Smooth muscle cell of the brain vasculature (primary cell): ENCODE measurements around the gene SCFD2.
A peak's percentile ranks its signal among the peaks of the same experiment; 100 is the strongest.
"Not testable (repeated sequence)": the region's sequence is repeated elsewhere in the genome, so short reads cannot be mapped to it uniquely, and the experiment has no call there.

Experiments used
- DNase-seq: peaks from one replicate; pipeline ENCODE4 v3.0.0-alpha.2; 2012; ENCODE audit warnings: low read depth, low spot score

SCFD2 gene

DNA sequence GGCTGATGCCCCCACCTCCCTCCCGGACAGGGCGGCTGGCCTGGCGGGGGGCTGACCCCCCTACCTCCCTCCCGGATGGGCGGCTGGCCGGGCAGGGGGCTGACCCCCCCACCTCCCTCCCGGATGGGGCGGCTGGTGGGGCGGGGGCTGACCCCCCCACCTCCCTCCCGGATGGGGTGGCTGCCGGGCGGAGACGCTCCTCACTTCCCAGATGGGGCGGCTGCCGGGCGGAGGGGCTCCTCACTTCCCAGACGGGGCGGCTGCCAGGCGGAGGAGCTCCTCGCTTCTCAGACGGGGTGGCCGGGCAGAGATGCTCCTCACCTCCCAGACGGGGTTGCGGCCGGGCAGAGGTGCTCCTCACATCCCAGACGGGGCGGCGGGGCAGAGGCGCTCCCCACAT lies 127.5 kb downstream of the SCFD2 start:
- DNase-seq: not testable (repeated sequence)

DNA sequence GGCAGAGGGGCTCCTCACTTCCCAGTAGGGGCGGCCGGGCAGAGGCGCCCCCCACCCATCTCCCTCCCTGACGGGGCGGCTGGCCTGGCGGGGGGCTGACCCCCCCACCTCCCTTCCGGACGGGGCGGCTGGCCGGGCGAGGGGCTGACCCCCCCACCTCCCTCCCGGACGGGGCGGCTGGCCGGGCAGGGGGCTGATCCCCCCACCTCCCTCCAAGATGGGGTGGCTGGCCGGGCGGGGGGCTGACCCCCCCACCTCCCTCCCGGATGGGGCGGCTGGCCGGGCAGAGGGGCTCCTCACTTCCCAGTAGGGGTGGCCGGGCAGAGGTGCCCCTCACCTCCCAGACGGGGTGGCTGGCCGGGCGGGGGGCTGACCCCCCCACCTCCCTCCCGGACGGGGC lies 128.1 kb downstream of the SCFD2 start:
- not testable (repeated sequence) for DNase-seq

DNA sequence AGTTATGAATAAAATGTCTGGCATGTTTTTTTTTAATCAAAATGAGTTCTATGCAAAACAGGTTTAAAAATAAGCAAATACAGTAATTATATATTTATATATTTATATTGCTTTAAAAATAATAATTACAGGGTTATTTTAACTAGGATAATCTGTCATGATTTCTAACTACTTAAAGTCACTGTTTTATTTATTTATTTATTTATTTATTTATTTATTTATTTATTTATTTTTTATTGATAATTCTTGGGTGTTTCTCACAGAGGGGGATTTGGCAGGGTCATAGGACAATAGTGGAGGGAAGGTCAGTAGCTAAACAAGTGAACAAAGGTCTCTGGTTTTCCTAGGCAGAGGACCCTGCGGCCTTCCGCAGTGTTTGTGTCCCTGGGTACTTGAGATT lies 129.2 kb downstream of the SCFD2 start:
- DNase-seq: not testable (repeated sequence)

DNA sequence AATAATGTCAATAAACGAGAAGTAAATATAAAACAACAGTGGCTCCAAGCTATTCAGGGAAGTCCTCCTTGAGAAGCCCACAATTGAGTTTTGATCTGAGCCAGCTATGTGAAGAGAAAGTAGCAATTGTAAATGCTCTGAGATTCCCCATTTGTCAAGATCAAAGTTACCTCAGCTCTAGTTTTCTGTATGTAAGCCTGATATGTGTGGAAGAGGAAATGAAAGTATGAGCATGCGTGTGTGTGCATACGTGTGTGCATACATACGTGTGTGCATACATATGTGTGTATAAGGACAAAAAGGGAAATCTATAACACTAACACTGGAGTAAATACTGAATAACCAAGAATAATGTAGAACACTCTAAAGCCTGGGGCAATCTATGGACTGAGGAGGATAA lies 130.3 kb downstream of the SCFD2 start:
- no peak for DNase-seq

DNA sequence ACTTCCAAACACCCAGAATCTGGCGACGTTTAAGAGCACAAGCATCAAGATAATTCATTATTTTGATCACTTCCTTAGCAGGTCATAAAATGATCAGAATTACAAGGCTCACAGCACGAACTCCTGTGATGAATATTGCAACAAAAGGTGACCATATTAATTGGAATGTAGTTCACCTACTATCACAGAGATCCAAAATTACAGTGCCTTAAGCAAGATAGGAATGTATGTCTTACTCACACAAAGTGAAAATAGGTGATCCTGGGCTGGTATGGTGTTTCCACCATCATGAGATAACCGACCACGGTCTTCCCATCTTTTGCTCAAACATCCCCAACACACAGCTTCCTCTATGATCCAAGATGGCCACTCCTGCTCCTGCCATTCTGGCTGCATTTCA lies 131.2 kb downstream of the SCFD2 start:
- DNase-seq: no peak

DNA sequence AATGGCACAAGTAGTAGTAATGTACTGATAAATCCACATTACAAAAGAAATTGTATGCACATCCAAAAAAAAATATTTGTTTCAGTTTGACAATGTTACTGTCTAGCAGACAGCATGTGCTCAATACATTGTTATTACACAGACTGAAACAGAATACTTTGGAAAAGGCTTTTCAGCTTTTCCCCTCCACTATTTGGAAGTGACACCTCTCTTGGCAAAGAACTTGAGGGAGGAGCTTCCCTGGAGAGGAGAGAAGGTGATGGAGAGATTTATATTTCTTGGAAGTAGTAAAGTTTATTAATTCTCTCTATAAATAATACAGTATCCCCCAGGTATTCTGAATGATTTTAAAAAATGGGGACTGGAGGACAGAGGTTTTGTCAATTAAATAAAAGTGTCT lies 131.8 kb downstream of the SCFD2 start:
- DNase-seq: no peak

DNA sequence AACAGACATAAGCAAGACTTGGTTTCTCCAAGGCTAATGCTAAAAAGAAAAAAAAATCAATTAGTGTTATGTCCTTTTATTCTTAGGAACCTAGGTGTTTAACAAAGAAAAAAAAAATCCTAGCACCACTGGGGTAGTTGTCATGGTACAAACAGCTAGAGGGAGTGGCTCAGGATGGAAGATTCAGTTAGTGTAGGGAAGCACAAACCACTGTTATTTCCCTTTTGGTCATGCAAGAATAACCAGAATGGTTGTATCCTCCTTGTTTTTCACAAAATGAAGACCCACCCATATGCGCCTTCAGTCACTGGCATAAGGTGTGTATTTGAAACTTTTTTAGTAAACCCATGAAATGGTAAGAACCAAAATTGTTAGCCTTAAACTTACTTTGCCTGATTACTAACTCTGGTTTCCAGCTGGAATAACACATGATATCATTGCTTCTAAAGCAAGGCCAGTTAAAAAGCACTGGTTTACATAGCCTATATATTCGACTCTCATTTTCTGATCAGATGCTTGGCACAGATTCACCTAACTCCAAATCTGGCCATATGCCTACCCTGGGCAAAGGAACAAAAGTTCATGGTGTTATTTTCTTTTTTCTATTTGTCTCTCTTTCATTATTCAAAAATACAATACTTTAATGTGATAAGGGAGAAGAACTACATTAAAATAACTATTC lies 132.6 kb downstream of the SCFD2 start:
- DNase-seq: peak; percentile 15

DNA sequence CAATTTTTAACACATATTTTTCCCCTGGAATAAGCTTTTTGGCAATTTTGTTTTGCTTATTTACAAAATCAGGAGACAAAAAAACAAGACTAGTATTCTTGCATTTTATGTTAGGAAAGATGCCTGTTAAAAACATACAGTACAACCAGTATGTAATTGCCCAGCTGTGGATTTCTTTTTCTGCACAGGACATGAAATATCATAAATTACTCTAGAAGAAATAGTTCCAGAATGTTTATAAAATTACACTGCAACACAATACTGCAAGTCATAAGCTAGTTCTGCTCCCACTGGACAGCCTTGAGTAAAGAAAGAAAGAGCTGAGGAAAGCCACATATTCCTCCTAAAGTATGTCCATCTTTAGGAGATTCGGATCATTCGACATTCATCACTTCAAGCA lies 133.5 kb downstream of the SCFD2 start:
- no peak for DNase-seq

DNA sequence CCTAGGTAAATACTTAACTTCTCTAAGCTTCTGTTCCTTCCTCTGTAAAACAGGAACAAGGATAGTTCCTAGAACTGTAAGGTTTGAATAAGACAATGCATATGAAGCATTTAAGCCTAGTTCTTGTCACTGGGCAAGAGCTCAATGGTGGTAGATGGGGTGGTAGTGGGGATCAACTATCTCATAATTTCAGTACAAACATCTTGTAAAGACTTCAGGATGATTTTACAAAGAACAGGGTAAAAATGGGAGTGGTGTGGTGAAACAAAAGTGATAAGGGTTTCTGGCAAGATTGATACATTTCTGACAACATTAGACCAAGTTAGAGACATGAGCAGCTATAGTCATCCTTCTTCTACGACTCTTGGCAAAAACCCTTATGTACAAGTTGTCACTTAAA lies 137.8 kb downstream of the SCFD2 start:
- no peak for DNase-seq

DNA sequence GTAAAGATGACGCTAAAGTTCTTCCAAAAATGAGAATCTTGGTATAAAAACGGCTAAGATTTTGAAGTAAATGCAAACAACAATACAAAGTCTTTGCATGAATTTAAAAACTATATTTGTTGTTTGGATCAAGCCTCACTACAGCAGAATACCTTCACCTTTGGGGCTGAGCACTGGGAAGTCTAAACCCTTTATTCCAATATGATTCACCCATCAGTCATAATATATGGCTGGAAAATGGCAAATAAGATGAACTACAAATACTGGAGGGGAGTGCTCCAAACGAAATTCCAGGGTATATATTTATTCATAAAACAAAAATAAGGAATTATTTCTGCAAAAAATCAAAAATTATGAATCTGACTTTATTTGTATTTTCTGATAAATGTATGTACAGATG lies 138.4 kb downstream of the SCFD2 start:
- no peak for DNase-seq

DNA sequence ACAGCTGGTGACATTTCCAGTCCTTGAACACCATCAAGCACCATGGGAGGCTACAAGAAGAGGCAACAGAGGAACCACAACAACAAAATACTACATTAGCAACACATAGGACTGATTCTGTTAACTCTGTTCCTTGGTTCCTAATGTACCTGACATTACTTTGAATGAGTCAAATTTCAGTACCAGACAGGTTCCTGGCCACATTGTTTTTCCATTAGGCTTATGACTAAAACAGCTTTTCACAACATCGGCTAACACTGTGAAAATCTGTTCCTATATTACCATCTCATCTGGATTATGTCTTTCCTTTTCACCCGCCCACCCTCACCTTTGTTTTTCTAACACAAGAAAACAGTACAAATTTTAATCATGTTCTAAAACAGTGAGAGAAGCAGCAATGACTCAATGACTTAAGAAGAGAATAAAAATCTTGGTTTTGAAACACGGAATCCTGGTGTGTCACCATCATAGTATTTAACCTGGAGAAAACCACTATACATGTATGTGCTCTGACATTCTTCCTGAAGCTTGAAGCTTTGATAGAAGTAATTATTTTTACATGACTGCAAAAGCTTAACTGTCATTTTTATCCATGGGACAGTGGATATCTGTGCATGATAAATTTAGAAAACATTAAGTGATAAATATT lies 143.9 kb downstream of the SCFD2 start:
- no peak for DNase-seq

DNA sequence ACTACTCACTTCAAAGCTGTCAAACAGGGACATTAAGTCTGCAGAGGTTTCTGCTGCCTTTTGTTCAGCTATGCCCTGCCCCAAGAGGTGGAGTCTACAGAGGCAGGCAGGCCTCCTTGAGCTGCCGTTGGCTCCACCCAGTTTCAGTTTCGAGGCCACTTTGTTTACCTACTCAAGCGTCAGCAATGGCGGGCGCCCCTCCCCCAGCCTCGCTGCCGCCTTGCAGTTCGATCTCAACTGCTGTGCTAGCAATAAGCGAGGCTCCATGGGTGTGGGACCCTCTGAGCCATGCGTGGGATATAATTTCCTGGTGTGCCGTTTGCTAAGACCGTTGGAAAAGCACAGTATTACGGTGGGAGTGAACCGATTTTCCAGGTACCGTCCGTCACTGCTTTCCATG lies 146.7 kb downstream of the SCFD2 start:
- not testable (repeated sequence) for DNase-seq

DNA sequence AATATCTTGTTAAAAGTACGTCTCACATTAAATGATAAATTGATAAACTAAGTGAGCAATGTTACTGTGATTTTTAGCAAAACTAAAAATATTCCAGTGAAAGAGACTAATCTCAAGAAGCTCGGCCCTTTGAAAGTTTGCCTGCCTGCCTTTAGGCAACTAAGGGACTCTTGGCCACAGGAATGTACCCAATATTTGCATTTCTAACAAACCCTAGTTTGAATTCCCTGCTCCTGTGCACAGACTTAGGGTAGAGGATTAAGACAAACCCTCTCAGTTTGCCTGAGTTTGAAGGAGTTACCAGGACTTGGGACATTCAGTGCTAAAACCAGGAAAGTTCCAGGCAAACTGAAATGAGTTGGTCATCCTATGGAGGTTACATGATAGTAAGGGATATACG lies 157.1 kb downstream of the SCFD2 start:
- no peak for DNase-seq

DNA sequence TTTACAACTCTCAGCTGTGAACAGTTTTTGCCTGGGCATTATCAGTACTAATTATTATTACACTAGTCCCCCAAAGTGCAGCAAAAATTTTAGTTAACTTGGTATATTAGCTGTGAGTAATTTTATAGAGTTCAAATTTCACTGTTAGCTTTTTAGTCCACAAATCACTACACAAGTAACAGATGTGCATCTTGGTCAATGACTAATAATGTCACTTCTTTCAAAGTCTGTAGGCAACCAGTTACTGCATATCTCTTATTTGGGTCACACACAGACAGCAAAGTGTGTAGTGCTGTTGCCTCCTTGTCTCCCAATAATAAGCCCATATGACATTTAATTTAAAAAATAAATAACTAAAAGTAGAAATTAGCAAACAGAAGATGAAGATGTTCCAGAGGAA lies 159.9 kb downstream of the SCFD2 start:
- no peak for DNase-seq

DNA sequence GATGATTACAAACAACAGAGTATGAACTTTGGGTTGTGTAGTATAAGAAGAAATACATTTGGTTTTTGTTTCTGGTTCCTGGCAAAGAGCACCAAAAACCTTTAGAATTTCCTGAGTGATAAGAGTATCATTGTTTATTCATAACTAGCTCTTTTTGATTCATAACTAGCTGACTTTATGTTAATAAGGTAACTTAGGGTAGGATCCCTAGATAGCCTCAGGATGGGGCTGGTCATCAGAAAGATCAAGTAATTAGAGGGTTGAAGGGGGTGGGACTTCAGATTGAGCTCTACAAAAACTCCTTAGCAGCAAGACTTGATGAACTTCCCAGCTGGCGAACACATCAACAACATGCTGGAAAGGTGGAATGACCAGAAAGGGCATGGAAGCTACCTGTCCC lies 166.5 kb downstream of the SCFD2 start:
- no peak for DNase-seq

DNA sequence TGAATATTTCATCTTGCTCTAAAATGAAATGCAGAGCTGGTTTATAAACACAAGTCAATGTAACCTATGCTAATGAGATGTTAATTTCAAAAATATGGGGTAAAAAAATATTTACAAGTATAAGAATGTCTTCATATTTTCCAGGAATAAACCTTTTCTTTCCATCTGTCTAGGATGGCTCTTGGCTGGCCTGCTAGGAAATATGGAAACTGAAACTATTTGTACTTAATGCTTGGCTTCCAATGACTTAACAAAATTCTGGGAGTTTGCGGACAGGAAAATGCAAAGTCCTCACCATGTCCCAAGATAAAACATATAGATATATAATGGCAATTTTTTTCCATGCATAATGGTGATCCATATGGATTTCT lies 168.1 kb downstream of the SCFD2 start:
- DNase-seq: no peak

DNA sequence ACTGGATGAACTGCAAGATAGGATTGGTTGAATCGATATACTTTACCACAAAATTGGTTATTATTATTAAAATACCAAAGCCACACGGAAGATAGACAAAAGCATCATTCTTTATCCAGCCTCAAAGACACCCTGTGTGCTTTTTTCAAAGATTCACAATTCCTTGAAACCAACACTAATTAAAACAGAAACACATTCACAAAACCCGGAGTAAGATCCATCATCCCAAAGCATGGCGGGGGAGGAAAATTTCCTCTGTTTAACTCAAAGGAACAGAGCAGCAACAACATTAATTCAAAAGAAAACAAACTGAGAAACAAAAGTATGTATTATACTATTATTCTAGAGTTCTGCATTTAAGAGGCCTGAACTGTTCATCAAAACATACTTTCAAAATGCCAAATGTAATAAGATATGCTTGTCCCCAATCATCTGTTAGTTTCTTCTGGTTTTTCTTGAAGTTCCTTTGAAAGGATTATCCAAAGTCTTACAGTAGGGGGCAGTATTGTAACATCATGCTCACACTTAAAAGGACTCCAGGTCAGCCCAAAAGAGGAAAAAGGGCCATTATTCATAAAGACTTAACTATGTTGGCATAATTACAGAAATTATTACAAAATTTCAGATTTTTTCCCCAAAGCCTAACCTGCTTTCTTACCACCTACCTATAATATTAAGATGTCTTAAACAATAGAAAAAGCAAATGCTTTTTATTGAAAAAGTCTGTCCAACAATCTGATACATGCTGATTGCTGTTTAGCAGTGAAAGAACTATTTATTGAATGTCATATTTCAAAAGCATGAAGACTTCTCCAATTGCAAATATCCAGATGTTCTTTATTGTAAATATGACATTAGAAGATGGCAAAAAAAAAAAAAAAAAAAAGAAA lies 168.7 kb downstream of the SCFD2 start:
- peak; percentile 85 for DNase-seq

DNA sequence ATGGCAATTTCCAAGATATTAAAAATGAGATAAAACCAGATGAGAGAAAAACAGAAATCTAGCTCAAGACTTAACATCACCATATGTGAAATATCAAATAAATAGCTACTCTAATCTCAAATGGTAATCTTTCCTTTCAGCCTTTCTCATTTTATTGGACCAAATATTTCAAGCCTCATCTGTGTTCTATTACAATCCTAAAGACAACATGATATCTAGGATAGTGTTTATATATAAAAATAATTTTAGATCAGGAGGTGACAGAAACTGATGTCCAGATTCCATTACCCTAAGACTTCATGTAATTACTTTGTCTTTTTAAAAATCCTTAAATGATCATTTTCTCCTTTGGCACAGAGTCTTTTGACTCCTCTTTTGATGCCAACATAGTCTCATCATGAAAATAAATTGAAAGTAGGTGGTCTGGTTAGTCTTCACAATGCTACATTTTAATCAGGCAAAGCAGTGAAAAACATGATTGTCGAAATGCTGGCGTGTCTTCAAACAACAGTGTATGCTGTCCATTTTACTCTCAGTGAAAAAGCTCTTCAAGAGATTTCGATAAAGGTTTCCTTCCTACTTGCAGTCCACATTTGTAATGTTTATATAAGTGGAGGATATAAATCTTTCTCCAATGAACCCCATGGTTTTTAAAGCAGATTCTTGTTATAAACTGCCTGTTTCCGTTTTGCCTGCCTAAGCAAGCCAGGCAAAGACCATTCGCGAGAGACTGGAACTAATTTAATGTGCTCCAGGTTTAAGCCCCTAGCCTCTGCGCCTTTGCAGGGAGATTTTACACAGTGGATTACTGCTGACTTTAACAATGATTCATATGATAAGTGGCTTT lies 169.8 kb downstream of the SCFD2 start:
- no peak for DNase-seq

DNA sequence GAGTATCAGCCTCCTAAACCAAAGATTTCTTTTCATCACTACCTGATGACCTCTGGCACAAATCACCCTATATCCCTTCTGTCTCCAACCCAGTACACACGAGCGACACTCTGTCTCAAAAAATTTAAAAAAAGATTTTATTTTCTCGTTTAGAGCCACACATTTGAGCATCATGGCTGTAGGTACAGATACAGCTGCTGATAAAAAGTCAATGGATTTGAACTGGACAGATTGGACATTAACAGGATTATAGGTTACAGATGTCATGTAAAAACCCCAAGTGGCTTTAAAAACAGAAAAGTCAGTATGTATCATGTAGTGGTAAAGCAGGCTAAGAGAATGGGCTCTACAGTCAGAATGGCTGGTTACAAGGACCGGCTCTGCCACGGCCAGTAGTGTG lies 171.1 kb downstream of the SCFD2 start:
- no peak for DNase-seq

DNA sequence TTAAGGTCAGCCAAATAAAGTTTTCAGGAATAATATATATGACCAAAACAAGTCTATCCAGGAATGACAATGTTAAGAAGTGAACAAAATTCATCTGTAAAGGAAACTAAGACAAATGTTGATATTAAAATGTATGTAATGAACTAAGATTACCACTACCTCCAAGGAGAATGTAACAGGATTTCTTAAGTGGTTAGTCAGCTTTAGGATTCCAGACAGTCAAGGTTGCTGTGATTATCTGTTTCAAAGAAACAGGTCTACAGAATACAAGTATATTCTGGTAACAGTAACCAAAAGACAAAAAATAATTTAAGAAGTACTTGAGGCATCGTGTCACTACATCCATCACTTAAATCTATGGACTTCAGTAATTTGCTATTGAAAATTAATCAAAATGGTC lies 172.8 kb downstream of the SCFD2 start:
- no peak for DNase-seq

DNA sequence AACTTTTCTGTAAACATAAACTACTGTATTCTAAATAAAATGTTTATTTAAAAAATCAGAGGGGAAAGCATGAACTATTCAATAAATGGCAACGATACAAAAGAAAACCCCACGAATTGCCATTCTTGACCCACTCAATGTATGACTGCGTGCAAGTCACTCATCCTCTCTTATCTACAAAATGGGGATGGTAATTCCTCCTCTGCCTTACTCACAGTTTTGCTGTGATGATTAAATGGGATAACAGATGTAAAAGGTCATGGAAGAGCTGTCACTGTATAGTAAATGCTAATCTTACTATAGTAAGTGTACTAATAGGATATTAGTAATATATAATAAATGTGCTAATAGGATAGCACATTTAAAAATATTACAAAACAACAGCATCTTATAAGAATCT lies 173.4 kb downstream of the SCFD2 start:
- no peak for DNase-seq

DNA sequence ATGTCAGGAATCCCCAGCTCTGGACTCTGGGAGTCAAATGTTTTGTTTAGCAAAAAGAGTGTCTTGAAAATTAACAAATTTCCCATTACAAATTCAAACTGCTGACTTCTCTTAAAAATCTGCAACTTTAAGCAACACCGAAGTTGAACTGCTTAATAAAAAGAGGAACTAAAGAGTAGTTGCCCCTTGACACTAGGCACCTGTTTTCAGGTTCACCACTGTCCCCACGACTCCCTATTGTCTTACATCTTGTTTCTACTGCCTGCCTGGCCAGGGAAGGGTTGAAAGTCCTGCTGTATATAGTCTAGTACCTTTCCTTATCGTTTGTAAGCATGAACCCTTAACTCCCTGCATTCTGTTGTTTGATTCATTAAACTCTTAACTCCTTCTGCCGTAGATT lies 173.9 kb downstream of the SCFD2 start:
- DNase-seq: no peak
